GM10248 (cell line): ENCODE results near the gene SNX32.

ENCODE experiments used
- CTCF ChIA-PET: fragments of 300-600 bp; sonication (Branson Sonifier 250); formaldehyde crosslinking; extraction: SDS; loops from one replicate; lab custom pipeline; 2021; ENCODE audit warnings: antibody characterized with exemption; lab: Yijun Ruan, JAX
- POLR2A ChIA-PET: fragments of 350-650 bp; sonication (Branson Sonifier 250); formaldehyde crosslinking; extraction: SDS; loops from one replicate; lab custom pipeline; 2020; ENCODE audit warnings: antibody characterized with exemption; lab: Yijun Ruan, JAX
- DNase-seq: peaks from one replicate; pipeline ENCODE4 v3.0.0; 2012; ENCODE audit errors: extremely low spot score
- CTCF ChIP-seq: IDR thresholded peaks from 2 replicates; pipeline ENCODE4 v1.5.1; 2012; ENCODE audit warnings: mild to moderate bottlenecking, low read depth; ENCODE audit errors: extremely low read depth, missing control alignments, control extremely low read depth

Gene SNX32

GRCh38 chr11:65900899-65901180 lies 67.1 kb downstream of the SNX32 start:
- no peak for TF ChIP-seq CTCF
- CTCF ChIA-PET: interaction anchor here (1.0 to 8.0 kb wide), 8 partner anchors 8 to 88 kb away, joined by 3 to 80 read pairs (median 5); partner anchors contain the start of genes CCDC85B, FIBP and MUS81
- no peak for DNase-seq
- POLR2A ChIA-PET: interaction anchor here (1.0 to 2.3 kb wide), 2 partner anchors 10 to 78 kb away, joined by 3 to 10 read pairs; partner anchors contain the start of gene CCDC85B

GRCh38 chr11:65903068-65903481 lies 69.3 kb downstream of the SNX32 start:
- DNase-seq: no peak
- POLR2A ChIA-PET: no interaction called here
- CTCF ChIA-PET: interaction anchor here (0.9 to 8.0 kb wide), 3 partner anchors 10 to 18 kb away, joined by 3 to 80 read pairs (median 29); partner anchors contain the start of genes CCDC85B and FIBP
- no peak for TF ChIP-seq CTCF
